NCI-H82 treated with DMSO at 0.1 percent for 48 hours (cell line): ENCODE data around the gene STON1.
A peak's percentile ranks its signal among the peaks of the same experiment; 100 is the strongest.
"Not testable (repeated sequence)": the region's sequence is repeated elsewhere in the genome, so short reads cannot be mapped to it uniquely, and the experiment has no call there.

ENCODE experiments used
- DNase-seq: peaks from one replicate; lab custom pipeline; 2025; ENCODE audit not compliant: unreplicated experiment; lab: John Stamatoyannopoulos, UW

The STON1 gene

DNA sequence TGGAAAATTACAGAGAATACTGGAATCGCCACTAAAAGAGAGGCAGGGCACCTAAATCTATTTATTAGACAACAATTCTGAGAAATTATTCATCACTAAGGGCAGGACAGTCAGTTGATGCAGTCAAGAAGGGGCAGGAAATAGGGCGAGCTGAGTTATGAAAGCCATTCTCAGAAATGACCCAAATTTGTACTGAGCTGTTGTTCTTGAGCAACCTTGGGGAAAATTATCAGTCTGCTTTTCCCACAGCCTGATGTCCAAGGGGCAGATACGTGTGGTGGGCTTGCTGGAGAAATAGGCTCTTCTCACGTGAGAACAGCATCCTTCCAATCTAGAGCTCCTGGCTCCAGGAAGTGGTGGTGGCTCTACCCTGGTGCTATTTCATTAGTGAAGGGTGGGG lies 38.6 kb downstream of the STON1 start:
- DNase-seq: no peak

DNA sequence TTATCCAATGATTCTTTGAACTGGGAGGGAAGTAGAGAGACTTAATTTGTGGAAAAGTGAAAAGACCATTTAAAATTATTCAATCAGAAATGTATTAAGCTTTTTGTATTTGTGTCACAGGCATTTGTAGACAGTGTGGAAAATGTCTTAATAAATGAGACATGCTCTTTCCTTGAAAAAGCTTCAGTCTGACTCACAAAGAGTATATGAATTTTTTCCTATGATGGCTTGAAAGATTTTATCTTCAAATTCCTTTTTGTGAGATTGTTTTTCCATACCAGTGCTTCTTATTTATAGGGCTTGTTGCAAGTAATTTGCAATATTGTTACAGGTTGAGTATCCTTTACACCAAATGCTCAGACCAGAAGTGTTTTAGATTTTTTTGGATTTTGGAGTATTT lies 39.5 kb downstream of the STON1 start:
- no peak for DNase-seq

DNA sequence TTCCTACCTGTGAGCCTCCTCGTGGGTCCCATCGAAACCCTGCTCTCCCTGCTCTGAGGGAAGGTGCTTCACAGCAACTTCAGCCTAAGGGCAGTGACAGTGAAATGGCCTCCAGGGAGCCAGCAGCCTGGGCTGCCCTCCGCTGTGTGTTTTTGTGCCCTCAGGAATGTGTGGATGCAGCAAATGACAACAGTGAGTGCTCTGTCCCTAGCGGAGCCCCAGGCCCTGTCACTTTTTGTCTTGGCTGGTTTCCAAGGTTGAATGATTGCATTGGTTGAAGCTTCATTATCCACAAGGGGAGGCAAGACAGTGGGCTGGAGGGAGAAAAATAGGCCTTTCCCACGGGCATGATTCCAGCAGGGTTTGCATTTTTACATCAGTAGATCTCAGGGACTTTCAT lies 42.9 kb downstream of the STON1 start:
- DNase-seq: no peak

DNA sequence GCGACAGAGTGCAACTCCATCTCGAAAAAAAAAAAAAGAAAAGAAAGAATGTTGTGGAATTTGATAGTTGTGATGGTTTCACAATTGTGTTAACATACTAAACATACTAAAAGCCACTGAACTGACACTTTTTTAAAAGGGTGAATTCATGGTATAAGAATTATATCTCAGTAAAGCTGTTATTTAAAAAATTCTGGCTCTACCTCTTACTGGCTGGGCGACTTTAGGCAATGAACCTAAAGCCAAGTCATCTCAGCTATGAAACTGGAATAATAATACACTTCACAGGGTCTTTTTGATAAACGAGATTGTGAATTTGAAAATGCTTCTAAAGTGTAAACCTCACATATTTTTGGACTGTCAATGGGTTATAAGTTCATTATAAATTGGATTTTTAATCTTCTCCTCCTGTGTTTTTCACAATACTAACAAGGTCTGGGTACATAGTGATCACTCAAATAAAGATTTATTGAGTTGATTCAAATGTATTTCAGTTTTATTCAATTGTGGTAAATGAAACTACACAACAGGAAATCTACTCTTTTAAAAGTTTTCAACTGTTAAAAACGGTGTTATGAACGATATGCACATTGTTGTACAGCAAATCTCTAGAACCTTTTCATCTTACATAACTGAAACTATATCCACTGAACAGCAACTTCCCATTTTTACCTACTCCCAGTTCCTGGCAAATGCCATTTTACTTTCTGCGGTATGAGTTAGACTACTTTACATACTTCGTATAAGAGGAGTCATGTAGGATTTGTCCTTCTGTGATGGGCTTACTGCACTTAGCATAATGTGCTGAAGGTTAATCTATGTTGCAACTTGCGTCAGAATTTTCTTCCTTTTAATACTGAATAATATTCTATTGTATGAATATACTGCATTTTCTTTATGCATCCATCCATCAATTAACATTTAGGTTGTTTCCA lies 44.7 kb downstream of the STON1 start:
- no peak for DNase-seq

DNA sequence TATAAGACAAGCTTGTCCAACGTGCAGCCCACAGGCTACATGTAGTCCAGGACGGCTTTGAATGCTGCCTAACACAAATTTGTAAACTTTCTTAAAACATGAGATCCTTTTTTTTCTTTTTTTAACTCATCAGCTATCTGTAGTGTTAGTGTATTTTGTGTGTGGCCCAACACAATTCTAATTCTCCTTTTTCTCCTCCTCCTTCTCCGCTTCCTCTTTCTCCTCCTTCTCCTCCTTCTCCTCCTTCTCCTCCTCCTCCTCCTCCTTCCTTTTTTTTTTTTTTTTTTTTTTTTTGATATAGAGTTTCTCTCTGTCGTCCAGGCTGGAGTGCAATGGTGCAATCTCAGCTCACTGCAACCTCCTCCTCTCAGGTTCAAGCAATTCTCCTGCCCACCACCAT lies 48.4 kb downstream of the STON1 start:
- no peak for DNase-seq

DNA sequence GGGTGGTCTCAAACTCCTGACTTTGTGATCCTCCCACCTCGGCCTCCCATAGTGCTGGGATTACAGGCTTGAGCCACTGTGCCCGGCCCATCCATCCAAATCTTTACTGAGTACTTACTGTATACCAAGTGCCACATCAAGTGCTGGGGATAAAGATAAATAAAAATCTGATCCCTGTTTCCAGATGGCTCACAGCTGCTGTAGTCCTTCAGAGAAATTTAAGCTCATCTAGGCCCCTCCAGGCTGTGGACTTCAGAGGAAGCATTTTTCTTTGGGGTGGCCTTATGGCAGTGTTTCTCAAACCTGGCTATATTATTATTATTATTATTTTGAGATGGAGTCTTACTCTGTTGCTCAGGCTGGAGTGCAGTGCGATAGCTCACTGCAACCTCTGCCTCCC lies 54.0 kb downstream of the STON1 start:
- peak; percentile 9 for DNase-seq

DNA sequence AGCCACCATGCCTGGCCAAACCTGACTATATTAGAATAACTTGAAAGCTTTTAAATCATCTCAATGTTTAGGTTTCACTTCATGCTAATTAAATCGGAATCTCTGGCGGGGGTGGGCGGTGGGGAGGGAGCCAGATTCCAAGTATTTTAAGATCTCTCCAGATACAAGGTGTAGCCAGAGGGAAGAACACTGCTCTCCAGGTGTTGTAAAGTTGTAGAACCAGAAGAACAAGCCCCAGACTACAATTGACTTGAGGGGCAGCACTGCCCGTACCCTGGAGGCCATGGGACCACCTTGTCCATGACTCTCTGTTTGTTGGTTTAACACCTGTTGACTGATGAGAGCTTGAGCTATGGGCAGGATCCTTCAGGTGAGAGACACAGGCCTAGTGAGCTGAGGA lies 54.6 kb downstream of the STON1 start:
- DNase-seq: no peak

DNA sequence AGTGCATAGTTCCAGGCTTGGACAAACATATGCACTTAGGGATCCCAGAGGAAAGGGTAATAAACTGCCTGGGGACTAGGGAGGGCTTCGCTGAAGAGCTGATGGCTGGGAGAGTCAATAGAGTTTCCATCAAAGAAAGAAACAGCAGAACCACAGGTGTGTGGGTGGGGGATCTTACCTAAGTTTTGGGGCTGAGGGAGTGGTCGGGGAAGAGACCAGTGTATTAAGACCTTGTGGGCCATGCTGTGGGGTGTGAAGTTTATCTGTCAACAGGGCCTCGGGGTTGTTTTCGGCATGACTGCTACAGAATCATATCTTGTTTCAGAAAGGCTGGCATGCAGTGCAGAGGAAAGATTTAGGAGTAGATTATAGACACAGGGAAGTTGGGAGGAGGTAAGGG lies 56.5 kb downstream of the STON1 start:
- DNase-seq: no peak

DNA sequence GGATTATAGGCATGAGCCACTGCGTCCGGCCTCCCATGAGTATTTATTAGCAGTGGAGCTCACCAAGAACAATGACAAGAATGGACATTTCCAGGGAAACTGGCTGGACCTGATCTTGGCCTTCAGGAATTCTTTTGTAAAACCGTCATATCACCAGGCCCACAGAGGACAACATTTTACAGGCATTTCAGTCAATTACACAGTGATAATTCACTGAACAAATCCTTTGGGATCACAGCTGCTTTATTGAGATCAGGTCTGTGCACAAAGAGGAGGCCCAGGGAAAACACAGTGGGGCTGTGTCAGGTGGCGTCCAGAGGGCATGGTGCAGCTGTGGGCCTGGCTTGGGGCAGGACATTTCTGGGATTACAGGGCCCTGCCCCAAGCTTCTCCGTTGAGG lies 57.6 kb downstream of the STON1 start:
- no peak for DNase-seq

DNA sequence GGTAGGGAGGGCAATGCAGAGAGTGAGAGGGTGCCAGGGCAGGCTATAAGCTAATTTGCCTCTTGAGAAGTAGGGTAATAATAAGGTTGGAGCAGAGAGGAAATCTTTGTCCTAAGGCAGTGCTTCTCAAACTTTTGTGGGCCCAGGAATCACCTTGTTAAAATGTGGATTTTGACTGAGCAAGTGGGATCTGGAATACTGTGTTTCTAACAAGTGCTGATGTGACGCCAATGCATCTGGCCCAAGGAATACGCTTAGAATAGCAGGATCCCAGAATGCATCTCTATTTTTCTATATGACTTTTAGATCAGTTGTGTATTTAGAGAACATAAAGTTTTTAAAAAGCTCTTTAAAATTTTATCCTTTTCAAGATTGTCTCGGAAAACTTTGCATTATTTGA lies 58.0 kb downstream of the STON1 start:
- DNase-seq: no peak

DNA sequence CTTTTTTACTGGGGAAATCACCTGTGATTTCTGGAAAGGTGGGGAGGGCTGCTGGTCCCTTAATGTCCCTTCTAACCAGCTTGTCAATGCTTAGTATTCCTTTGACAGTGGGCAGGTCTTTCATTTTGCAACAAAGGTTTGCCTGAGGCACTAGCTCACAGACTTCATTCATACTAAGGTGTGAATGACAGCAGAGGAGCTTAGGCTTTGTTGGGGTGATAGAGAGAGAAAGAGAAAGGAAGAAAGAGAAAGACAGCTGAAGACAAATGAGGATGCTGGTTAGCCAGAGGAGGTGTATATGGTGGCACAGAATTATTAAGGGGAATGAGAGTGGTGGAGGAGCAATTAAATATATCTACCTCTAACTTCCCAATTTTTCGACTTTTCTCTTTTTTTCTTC lies 58.8 kb downstream of the STON1 start:
- DNase-seq: no peak

DNA sequence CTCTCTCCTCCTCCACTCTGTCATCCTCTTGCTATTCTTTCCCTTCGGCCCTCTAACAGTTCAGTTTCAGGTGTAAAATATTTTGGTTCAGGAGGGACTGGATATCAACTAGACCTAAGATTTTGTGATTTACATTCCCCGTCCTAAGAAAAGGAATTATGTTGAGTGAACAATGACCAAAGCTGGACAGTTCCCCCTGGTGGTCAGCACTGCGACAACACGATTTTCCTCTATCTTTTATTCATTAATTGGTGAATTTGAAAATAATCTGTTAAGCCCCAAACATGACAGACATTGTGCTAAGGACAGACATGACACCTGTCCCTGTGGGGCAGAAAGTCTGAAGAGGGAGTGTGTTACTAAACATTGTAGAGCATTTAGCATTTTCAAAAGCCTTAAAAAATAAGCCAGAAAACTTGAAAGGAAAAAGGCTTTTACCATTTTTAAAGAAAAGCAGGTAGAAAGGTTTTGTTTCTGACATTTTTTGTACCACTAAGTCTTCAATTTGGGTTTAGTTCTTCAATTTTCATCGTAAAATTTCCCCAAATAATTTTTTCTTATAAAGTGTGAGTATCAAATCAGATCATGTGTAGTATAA lies 59.3 kb downstream of the STON1 start:
- peak; percentile 71 for DNase-seq

DNA sequence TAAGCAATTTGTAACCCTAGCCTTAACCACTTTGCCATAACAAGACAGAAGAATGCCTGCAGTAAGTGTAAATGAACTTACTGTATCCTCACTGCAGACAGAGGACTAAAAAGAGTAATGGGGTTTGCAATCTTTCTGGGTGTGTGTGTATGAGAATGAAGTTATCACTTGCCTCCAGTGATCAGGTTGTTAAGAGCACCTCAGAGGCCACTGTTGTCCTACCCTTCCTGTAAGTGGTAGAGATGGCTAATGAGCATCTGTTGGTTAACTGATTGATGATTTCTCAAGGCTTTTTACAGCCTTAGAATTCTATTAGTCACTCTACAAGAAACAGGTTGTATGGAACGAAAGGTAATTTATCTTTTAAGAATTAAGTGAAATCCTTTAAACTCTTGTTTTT lies 60.1 kb downstream of the STON1 start:
- no peak for DNase-seq

DNA sequence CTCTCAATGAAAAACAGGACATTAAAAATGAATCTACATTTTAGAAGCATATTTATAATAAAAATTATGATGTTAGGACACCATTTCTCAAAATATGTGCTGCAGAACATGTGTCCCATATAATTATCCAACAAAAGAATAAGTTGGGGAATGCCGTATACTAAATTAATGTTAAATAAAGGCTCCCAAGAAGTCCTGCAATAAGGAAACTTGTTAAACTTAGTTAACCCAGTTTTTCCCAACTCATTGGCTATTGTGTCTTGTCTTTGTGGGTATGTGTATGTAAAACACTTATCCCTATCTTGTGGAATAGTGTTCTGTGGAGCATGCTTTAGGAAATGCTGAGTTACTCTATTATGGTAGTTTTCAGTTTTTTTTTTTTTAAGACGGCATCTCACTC lies 62.1 kb downstream of the STON1 start:
- DNase-seq: no peak

DNA sequence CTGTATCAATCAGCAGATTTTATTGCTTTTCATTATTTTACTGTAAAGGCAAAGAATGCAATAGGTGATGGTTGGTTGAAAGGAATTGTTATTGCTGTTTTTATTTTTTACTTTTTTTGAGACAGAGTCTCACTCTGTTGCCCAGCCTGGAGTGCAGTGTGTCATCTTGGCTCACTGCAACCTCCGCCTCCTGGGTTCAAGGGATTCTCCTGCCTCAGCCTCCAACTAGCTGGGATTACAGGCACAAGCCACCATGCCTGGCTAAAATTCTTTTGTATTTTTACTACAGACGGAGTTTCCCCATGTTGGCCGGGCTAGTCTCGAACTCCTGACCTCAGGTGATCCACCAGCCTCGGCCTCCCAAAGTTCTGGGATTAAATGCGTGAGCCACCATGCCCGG lies 66.8 kb downstream of the STON1 start:
- DNase-seq: not testable (repeated sequence)

DNA sequence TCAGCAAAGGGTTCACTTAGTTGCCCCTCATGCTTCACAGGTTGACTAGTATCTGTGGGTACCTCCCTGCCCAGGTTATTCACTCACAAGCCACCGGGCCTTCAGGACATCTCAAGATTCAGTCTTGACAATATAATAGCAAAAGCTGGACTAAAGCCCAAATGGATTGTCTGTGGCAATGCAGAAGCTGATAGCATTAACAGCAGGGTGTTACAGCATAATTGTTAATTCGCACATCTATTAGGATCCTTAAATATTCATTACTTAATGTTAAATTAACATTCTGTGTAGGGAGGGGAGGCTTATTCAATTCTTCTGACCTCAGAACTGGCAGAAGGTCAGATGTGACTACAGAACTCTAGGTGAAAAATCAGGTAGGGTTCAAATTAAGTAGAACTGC lies 67.5 kb downstream of the STON1 start:
- no peak for DNase-seq

DNA sequence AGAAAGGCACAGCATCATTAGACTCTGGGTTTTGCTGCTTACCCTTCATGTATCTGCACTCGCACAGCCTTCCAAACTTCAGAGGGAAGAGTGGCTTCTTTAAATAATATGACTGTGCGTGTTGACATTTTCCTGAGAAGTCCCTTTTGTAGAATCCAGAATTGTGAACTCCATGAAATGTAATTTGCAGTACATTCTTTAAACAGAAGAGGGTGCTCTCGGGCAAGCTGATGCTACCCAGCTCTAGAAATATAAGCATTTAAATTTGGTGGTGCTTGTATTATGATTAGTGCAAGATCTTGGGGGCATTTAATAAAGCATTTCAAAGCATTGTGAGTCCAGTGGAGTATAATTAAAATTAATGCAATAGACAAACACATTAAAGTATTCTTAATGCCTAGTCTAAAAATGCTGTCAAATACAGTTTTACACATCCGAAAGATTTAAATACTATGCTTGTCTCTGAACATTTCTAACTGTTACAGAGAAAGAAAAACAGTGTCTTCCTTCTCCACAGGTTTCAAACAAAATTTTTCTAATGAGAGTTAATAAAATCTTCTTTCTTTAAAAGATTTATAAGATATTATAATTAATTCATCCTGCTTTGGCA lies 70.4 kb downstream of the STON1 start:
- peak; percentile 39 for DNase-seq

DNA sequence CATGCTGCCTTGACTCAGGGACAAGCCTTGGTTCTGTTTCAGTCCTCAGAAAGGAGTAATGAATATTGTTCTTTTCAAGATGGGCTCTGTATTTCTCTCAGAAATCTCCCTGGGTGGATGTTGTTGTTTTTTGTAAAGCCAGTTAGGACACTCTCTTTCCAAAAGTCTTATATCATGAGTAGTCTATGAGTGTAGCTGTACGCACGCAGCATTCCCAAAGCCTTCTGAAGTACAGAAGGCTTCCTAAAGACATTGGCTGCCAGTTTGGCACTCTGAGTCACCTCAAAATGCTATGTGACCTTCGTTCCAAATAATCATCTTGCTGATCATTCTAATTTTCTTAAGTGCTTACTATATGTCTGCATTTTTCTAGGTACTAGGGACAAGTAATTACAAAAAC lies 71.0 kb downstream of the STON1 start:
- DNase-seq: no peak

DNA sequence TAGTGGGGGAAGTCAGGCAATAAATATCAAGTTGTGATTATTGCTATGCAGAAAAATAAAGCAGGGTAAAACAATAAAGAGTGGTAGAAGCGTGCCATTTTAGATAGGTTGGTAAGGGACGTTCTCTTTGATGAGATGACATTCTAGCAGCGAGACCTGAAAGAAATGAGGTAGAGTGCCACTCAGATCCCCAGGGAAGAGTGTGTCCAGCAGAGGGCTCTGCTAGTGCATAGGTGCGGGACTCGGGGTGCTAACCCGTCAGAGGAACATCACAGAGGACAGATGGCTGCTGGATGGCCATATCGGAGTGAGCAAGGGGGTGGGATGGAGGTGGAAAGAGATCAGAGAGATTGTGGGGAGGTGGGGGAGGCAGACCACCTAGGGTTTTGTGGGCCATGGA lies 71.4 kb downstream of the STON1 start:
- peak; percentile 59 for DNase-seq

DNA sequence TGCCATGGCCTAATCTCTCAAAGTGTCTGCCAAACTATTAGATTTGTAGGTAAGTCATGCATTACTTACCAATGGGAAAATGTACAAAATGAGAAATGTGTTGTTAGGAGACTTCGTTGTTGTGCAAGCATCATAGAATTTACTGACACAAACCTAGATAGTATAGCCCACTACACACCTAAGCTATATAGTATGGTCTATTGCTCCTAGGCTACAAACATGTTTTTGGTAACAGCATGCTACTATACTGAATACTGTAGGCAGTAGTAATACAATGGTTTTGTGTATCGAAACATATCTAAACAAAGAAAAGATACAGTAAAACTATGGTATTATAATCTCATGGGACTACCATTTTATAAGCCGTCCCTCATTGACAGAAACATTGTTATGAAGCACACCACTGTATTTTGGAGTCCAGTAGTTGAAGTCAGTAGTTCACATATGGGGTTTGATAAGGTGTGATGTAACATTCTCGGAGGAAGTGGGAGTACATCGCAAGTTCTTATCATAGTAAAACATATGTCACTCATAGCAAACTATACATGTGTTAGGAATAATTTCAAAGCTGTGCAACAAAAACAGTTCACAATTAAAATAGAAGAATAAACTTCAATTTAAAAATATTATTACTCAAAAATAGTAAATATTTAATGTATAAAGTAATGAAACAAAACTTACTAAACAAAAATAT lies 75.7 kb downstream of the STON1 start:
- no peak for DNase-seq

DNA sequence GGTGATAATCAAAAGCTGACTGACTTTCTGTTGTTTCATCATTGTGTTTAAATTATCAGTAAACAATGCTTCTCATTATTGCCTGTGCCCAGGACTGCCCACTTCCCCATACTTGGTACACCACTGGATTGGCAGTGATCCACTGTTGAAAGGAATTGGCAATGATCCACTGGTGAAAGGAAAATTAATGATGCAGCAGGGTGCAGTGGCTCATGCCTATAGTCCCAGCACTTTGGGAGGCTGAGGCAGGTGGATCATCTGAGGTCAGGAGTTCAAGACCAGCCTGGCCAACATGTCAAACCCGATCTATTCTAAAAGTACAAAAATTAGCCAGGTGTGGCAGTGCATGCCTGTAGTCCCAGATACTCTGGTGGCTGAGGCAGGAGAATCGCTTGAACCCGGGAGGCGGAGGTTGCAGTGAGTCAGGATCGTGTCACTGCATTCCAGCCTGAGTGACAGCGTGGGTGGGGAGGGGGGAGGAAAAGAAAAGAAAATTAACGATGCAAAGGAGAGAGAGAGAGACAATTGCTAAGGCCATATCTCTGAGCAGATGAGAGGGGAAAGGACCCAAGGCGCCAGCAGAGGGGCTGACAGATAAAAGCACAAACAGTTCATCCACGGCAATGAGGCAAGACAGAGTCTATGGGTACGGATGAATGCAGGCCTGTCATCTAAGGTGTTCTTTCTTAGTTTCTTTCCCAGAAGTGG lies 77.5 kb downstream of the STON1 start:
- no peak for DNase-seq
